ENCODE results near the gene MTCH1. TPM values are rescaled to one million over a fixed set of nuclear protein-coding genes. Genes with fewer than 3 reads are reported as not detected.

Gene MTCH1, protein sequence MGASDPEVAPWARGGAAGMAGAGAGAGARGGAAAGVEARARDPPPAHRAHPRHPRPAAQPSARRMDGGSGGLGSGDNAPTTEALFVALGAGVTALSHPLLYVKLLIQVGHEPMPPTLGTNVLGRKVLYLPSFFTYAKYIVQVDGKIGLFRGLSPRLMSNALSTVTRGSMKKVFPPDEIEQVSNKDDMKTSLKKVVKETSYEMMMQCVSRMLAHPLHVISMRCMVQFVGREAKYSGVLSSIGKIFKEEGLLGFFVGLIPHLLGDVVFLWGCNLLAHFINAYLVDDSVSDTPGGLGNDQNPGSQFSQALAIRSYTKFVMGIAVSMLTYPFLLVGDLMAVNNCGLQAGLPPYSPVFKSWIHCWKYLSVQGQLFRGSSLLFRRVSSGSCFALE
- 251 and 283 TPM in 2 replicates for total RNA-seq

DNA sequence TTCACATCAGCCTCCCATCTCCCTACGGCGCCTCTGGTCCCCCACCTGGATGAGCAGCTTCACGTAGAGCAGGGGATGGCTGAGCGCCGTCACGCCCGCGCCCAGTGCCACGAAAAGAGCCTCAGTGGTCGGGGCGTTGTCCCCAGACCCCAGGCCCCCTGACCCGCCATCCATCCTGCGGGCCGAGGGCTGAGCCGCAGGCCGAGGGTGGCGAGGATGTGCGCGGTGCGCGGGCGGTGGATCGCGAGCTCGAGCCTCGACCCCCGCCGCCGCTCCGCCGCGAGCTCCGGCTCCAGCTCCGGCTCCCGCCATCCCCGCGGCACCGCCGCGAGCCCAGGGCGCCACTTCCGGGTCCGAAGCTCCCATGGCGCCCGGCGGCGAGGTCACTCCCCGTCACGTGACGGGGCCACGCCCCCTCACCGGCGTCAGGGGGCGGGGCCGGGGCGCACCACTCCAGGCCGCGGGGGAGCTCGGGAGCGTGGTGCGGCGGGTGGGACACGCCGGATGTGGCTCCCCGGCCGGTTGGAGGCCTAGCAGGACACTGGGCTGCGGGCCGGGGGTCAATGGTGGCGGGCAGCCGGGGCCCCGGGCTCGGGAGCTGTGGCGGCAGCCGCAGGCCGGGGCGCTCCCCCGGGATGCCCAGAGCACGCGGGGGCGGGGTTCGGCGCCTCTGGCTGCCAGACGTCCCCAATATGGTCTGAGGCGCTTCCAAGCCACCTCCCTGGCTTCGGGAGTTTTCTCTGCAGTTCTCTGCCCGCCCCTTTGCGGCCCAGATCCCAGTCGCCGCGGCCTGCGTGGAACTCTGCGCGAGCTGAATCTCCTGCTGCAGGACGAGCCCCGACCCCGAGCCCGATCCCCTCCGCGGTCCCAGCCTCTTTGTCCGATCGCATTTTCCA is at the start of gene MTCH1:
TSS of gene MTCH1 (minus strand) at position 389 of the 896 bp plus-strand sequence. CDS start at position 366, 23 bp downstream.

DNA sequence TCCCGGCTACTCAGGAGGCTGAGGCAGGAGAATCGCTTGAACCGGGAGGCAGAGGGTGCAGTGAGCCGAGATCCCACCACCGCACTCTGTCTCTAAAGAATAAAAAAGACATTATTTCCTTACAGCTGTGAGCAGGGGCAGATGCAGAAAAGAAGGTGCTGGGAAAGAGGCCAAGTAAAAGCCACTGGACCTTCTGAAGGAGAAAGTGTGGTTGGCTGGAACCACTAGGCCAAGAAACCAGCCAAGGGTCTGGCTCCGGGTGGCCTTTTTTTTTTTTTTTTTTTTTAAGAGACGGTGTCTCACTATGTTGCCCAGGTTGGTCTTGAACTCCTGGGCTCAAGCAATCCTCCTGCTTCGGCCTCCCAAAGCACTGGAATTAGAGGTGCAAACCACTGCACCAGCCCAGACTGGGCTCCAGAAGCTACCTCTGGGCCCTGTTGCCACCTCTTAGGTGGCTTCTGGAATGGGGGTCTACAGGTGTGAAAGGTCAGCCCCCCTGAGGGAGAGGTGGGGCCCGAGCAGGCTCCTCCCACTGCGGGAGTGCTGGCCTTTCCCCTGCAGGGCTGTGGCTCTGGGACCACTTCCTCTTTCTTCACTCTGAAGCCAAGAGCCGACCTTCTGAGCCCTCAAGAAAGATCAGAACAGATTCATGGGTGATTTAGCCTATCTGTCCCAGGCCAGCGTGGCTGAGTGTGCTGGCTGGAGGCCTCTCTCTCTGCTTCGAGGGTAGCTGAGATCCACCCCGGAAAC is 19.2 kb upstream of the MTCH1 start, which contains the start of gene FGD2:
TSS of gene FGD2 (plus strand) at position 595 of the 750 bp plus-strand sequence. CDS start 163 bp downstream, outside the sequence.

DNA sequence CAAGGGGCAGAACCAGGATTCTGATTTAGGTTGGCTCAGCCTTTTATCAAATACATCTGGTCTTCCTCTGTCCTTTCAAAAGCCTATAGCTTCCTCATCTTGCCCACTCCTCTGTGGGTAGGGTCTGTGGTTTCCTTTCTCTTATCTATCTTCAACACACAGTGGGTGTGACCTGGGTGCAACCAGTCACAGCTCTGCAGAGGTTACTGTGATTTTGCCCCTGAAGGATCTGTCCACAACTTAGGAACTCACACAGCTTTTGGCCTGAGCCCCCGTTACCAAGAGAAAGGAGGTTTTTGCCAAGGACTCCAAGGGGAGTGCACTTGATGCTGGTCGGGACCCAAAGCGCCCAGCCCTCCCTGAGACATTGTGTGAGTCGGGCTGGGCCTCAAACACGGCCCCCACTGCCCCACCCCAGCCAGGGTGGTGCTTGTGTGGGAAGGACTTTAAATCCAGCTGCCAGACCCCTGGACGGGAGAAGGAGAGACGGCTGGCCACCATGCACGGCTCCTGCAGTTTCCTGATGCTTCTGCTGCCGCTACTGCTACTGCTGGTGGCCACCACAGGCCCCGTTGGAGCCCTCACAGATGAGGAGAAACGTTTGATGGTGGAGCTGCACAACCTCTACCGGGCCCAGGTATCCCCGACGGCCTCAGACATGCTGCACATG is 31.6 kb downstream of the MTCH1 start, which contains the start of gene PI16:
TSS of gene PI16 (plus strand) at position 477 of the 670 bp plus-strand sequence. CDS start at position 500, 23 bp downstream.

Other genes starting within 250 kb of the MTCH1 start
- not detected in 2 replicates for gene CPNE5, start 146.8 kb downstream of the MTCH1 start, total RNA-seq
- 30.0 and 46.4 TPM in 2 replicates for gene PPIL1, start 111.4 kb downstream of the MTCH1 start, total RNA-seq
- 45.6 and 47.3 TPM in 2 replicates for gene C6orf89, start 100.2 kb downstream of the MTCH1 start, total RNA-seq
- not detected in 2 replicates for gene PI16, start 31.5 kb downstream of the MTCH1 start, total RNA-seq
- not detected in 2 replicates for gene FGD2, start 19.5 kb upstream of the MTCH1 start, total RNA-seq
- gene PIM1, start 184.0 kb upstream of the MTCH1 start, total RNA-seq, result 18.4 and 18.7 TPM in 2 replicates

All from myometrial cell (primary cell).